Activated CD4-positive, alpha-beta memory T cell treated with anti-CD3 and anti-CD28 coated beads, Interleukin-2, amount 10 ng/mL, durations not matched to agents 7 days and 5 days (primary cell): ENCODE measurements around the gene PLA2G12A. TPM values are rescaled to one million over a fixed set of nuclear protein-coding genes. Genes with fewer than 3 reads are reported as not detected.

Experiments
- CTCF ChIA-PET: fragments of 350-600 bp; sonication (Branson Sonifier 250); formaldehyde crosslinking; loops from one replicate; lab custom pipeline; 2021; ENCODE audit warnings: antibody characterized with exemption, inconsistent platforms; lab: Charles Lee
- POLR2A ChIA-PET: fragments of 350-600 bp; sonication (Branson Sonifier 250); formaldehyde crosslinking; loops from one replicate; lab custom pipeline; 2021; ENCODE audit warnings: antibody characterized with exemption; lab: Charles Lee
- DNase-seq: peaks from one replicate; pipeline ENCODE4 v3.0.0-alpha.2; 2020
- H3K27ac Mint-ChIP-seq: one replicate; pipeline ENCODE4 v1.8.0; 2021; ENCODE audit warnings: mild to moderate bottlenecking, mixed read lengths
- H3K27me3 Mint-ChIP-seq: one replicate; pipeline ENCODE4 v1.8.0; 2021; ENCODE audit warnings: mixed read lengths
- H3K36me3 Mint-ChIP-seq: one replicate; pipeline ENCODE4 v1.8.0; 2021; ENCODE audit warnings: low read depth, mixed read lengths
- H3K4me1 Mint-ChIP-seq: one replicate; pipeline ENCODE4 v1.8.0; 2021; ENCODE audit warnings: mixed read lengths
- H3K4me3 Mint-ChIP-seq: one replicate; pipeline ENCODE4 v1.8.0; 2021; ENCODE audit warnings: mild to moderate bottlenecking, mixed read lengths
- H3K9me3 Mint-ChIP-seq: one replicate; pipeline ENCODE4 v1.8.0; 2021; ENCODE audit warnings: mixed read lengths
- total RNA-seq, 2 experiments: library from RNA; stranded (reverse); gene quantifications; one replicate each; pipeline ENCODE4 v1.2.3, GENCODE V29; 2021

The PLA2G12A gene
- total RNA-seq, 2 experiments from 2014 or later: 13.2 to 15.3 TPM

GRCh38 chr4:109665783-109666485, 63.9 kb downstream of the PLA2G12A start:
- Mint-ChIP-seq H3K9me3 (no peaks in the 10 kb centered on the region), H3K36me3 (peaks cover 40% of the 10 kb centered on the region), H3K4me3 (no peak overlapping the region), H3K27me3 (no peaks in the 10 kb centered on the region), H3K4me1 (peaks cover 6% of the 10 kb centered on the region), H3K27ac (no peak overlapping the region)
- no peak for DNase-seq
- CTCF ChIA-PET: no interaction called here
- POLR2A ChIA-PET: interaction anchor here (0.7 kb wide), 1 partner anchor 18 kb away, joined by 3 read pairs; no protein-coding TSS in a partner anchor

GRCh38 chr4:109662771-109663170, 67.1 kb downstream of the PLA2G12A start:
- POLR2A ChIA-PET: interaction anchor here (0.6 to 1.8 kb wide), 3 partner anchors 26 to 103 kb away, joined by 3 to 5 read pairs (median 3); partner anchors contain the start of gene MCUB
- CTCF ChIA-PET: no interaction called here
- Mint-ChIP-seq H3K27me3 (no peaks in the 10 kb centered on the region), H3K27ac (no peak overlapping the region), H3K4me3 (no peak overlapping the region), H3K36me3 (peaks cover 19% of the 10 kb centered on the region), H3K4me1 (no peaks in the 10 kb centered on the region), H3K9me3 (no peaks in the 10 kb centered on the region)
- DNase-seq: no peak

- no peak for DNase-seq
- POLR2A ChIA-PET: interaction anchor here (0.6 to 1.8 kb wide), 3 partner anchors 27 to 40 kb away, joined by 3 to 5 read pairs (median 4); no protein-coding TSS in a partner anchor
- CTCF ChIA-PET: no interaction called here
- no peak overlapping the region for H3K27ac Mint-ChIP-seq
- H3K4me1 Mint-ChIP-seq: no peaks in the 10 kb centered on the region
- H3K27me3 Mint-ChIP-seq: no peaks in the 10 kb centered on the region
- peaks cover 19% of the 10 kb centered on the region for H3K36me3 Mint-ChIP-seq
- H3K4me3 Mint-ChIP-seq: no peak overlapping the region
- no peaks in the 10 kb centered on the region for H3K9me3 Mint-ChIP-seq
Measured at GRCh38 chr4:109662116-109662515, 67.8 kb downstream of the PLA2G12A start.

Other genes with a start within 250 kb of the PLA2G12A start
- gene MCUB, start 169.8 kb downstream of the PLA2G12A start, total RNA-seq: 10 to 100 TPM; 90.6 to 96.9 TPM
- 10 to 100 TPM; 30.5 to 32.4 TPM for gene CASP6, start 26.6 kb downstream of the PLA2G12A start, total RNA-seq
- under 1 TPM in 1 of 2 experiments, not detected in 1; 0.35 TPM for gene CFI, start 71.9 kb upstream of the PLA2G12A start, total RNA-seq
- 10 to 100 TPM; 26.1 to 27.5 TPM for gene GAR1, start 85.7 kb upstream of the PLA2G12A start, total RNA-seq
- gene RRH, start 97.9 kb upstream of the PLA2G12A start, total RNA-seq: under 1 TPM in 1 of 2 experiments, not detected in 1; 0.23 TPM
- under 1 TPM; 0.10 TPM for gene LRIT3, start 118.0 kb upstream of the PLA2G12A start, total RNA-seq
- gene EGF, start 182.8 kb upstream of the PLA2G12A start, total RNA-seq: not detected